Fibroblast of skin of left biceps (primary cell): ENCODE data around the gene DPP10.

Source experiments
- DNase-seq, 2 experiments: peaks; one replicate each; pipeline ENCODE4 v3.0.0-alpha.2; 2013; ENCODE audit warnings: low read depth in 2 of 2

DPP10 gene

GRCh38 chr2:115160531-115161080 lies 718.2 kb downstream of the DPP10 start:
- DNase-seq = no peak

GRCh38 chr2:115161081-115161770 lies 718.8 kb downstream of the DPP10 start:
- DNase-seq = no peak

GRCh38 chr2:115161771-115162493 lies 719.5 kb downstream of the DPP10 start:
- DNase-seq = no peak

- no peak for DNase-seq
These were observed 720.3 kb downstream of the DPP10 start for GRCh38 chr2:115162494-115163293.

- no peak for DNase-seq
These were observed 721.1 kb downstream of the DPP10 start for GRCh38 chr2:115163572-115163971.

- no peak for DNase-seq
These were observed 723.2 kb downstream of the DPP10 start for GRCh38 chr2:115165529-115166109.

- DNase-seq = no peak
These were observed 726.0 kb downstream of the DPP10 start for GRCh38 chr2:115168457-115168856.

- no peak for DNase-seq
These were observed 727.4 kb downstream of the DPP10 start for GRCh38 chr2:115169814-115170213.

GRCh38 chr2:115171751-115172150 lies 729.3 kb downstream of the DPP10 start:
- DNase-seq = no peak

GRCh38 chr2:115174651-115175050 lies 732.2 kb downstream of the DPP10 start:
- no peak for DNase-seq

- no peak for DNase-seq
These were observed 740.7 kb downstream of the DPP10 start for GRCh38 chr2:115183144-115183543.

GRCh38 chr2:115190459-115190858 lies 748.0 kb downstream of the DPP10 start:
- DNase-seq = no peak

GRCh38 chr2:115194623-115195022 lies 752.2 kb downstream of the DPP10 start:
- no peak for DNase-seq

GRCh38 chr2:115196587-115196986 lies 754.1 kb downstream of the DPP10 start:
- no peak for DNase-seq

GRCh38 chr2:115199966-115200365 lies 757.5 kb downstream of the DPP10 start:
- DNase-seq = no peak

- no peak for DNase-seq
These were observed 758.9 kb downstream of the DPP10 start for GRCh38 chr2:115201386-115201785.

- DNase-seq = no peak
These were observed 766.2 kb downstream of the DPP10 start for GRCh38 chr2:115208493-115209164.

- DNase-seq = no peak
These were observed 771.6 kb downstream of the DPP10 start for GRCh38 chr2:115214050-115214449.

GRCh38 chr2:115219296-115219695 lies 776.9 kb downstream of the DPP10 start:
- no peak for DNase-seq

GRCh38 chr2:115234186-115234585 lies 791.7 kb downstream of the DPP10 start:
- DNase-seq = no peak

- DNase-seq = no peak
These were observed 792.3 kb downstream of the DPP10 start for GRCh38 chr2:115234737-115235136.
